ENCODE results near the gene TMEM212.
"Not testable (repeated sequence)": the region's sequence is repeated elsewhere in the genome, so short reads cannot be mapped to it uniquely, and the experiment has no call there.

TMEM212 gene

GRCh38 chr3:171896316-171896715 lies 53.2 kb downstream of the TMEM212 start:
- H3K4me3 ChIP-seq (ENCODE audit: low read length), result no peak overlapping the region
- TF ChIP-seq CTCF (conservative IDR thresholded peaks at IDR 0.05; ENCODE audit: low read depth, low read length), result no peak
- DNase-seq (ENCODE audit: low read depth), result no peak

- no peak for TF ChIP-seq CTCF (conservative IDR thresholded peaks at IDR 0.05; ENCODE audit: low read depth, low read length)
- H3K4me3 ChIP-seq (ENCODE audit: low read length), result no peak overlapping the region
- DNase-seq (ENCODE audit: low read depth), result no peak
Observed at GRCh38 chr3:171898192-171898591, 55.0 kb downstream of the TMEM212 start.

DNA sequence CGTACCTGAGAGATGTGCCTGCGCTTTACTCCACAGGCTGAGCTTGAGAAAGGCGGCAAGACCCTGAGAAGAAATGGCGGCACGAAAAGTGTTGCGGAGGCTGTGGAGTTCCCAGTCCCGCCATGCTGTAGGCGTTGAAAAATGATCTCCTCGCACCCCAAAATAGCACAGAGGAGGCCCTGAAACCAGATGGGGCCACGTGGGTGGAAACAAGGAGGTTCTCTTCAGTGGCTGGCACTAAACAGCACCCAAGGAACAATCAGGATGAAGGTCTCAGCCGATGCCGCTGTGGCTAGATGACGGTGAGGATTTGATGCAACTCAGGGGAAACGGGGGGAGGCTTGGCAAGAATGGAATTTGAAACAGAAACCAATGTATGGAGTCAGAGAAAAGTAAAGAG lies 57.3 kb downstream of the TMEM212 start:
- no peak overlapping the region for H3K4me3 ChIP-seq (ENCODE audit: low read length)
- TF ChIP-seq CTCF (conservative IDR thresholded peaks at IDR 0.05; ENCODE audit: low read depth, low read length), result no peak
- no peak for DNase-seq (ENCODE audit: low read depth)

GRCh38 chr3:171901615-171902312 lies 58.6 kb downstream of the TMEM212 start:
- TF ChIP-seq CTCF (conservative IDR thresholded peaks at IDR 0.05; ENCODE audit: low read depth, low read length), result no peak
- no peak overlapping the region for H3K4me3 ChIP-seq (ENCODE audit: low read length)
- no peak for DNase-seq (ENCODE audit: low read depth)

- no peak for DNase-seq (ENCODE audit: low read depth)
- no peak for TF ChIP-seq CTCF (conservative IDR thresholded peaks at IDR 0.05; ENCODE audit: low read depth, low read length)
- no peak overlapping the region for H3K4me3 ChIP-seq (ENCODE audit: low read length)
Observed at GRCh38 chr3:171904829-171905228, 61.7 kb downstream of the TMEM212 start.

- not testable (repeated sequence) for DNase-seq (ENCODE audit: low read depth); H3K4me3 ChIP-seq (ENCODE audit: low read length)
Observed at GRCh38 chr3:171906503-171906902, 63.4 kb downstream of the TMEM212 start.

DNA sequence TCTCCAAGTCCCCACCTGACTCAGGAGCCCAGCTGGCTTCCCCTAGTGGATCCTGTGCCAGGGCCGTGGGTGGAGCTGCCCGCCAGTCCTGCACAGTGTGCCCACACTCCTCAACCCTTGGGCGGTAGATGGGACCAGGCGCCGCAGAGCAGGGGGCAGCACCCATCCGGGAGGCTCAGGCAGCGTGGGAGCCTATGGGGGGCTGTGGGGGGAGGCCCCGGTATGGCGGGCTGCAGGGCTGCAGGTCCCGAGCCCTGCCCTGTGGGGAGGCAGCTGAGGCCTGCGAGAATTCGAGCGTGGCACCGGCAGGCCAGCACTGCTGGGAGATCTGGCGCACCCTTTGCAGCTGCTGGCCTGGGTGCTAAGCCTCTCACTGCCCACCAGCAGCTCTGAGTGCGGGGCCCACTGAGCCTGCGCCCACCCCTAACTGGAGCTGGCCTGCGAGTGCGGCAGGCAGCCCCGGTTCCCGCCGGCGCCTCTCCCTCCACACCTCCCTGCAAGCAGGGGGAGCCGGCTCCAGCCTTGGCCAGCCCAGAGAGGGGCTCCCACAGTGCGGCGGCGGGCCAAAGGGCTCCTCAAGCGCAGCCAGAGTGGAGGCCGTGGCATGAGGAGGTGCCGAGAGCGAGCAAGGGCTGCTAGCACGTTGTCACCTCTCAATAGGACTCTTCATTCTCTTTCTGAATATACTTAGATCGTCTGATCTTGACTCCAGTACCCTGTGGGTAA lies 64.0 kb downstream of the TMEM212 start:
- no peak for TF ChIP-seq CTCF (conservative IDR thresholded peaks at IDR 0.05; ENCODE audit: low read depth, low read length)
- no peak overlapping the region for H3K4me3 ChIP-seq (ENCODE audit: low read length)
- DNase-seq (ENCODE audit: low read depth), result no peak

All from retinal pigment epithelial cell (primary cell).